SJSA1 (cell line): ENCODE data around the gene KCNJ10. TPM values are rescaled to one million over a fixed set of nuclear protein-coding genes. Genes with fewer than 3 reads are reported as not detected.

Experiments used
- DNase-seq, 2 experiments: peaks; one replicate each; pipeline ENCODE4 v3.0.0-alpha.2; 2015 to 2020; ENCODE audit warnings: low spot score in 2 of 2, low read depth in 1 of 2
- H3K27ac ChIP-seq: fragments of 250-450 bp; sonication (Bioruptor Pico); 2 replicates; pipeline ENCODE4 v1.5.1; 2020; ENCODE audit warnings: mild to moderate bottlenecking, moderate library complexity
- H3K27me3 ChIP-seq: fragments of 250-450 bp; sonication (Bioruptor Pico); replicated peaks from 2 replicates; pipeline ENCODE4 v1.5.1; 2020; ENCODE audit warnings: mild to moderate bottlenecking, moderate library complexity
- H3K36me3 ChIP-seq: fragments of 250-450 bp; sonication (Bioruptor Pico); 2 replicates; pipeline ENCODE4 v1.5.1; 2020; ENCODE audit warnings: mild to moderate bottlenecking
- H3K4me1 ChIP-seq: fragments of 250-450 bp; sonication (Bioruptor Pico); replicated peaks from 2 replicates; pipeline ENCODE4 v1.6.1; 2021; ENCODE audit warnings: mild to moderate bottlenecking
- H3K4me3 ChIP-seq: fragments of 250-450 bp; sonication (Bioruptor Pico); 2 replicates; pipeline ENCODE4 v1.5.1; 2020; ENCODE audit warnings: mild to moderate bottlenecking
- H3K9me3 ChIP-seq: fragments of 250-450 bp; sonication (Bioruptor Pico); replicated peaks from 2 replicates; pipeline ENCODE4 v1.5.1; 2020; ENCODE audit warnings: mild to moderate bottlenecking
- total RNA-seq: library from RNA; depleted of rRNA; stranded (reverse); fragments of >200 nt; shearing (Covaris generic); gene quantifications from 2 replicates; pipeline ENCODE4 v1.2.3, GENCODE V29; 2014; rRNA removed

The KCNJ10 gene
- total RNA-seq, 1 experiment from 2014 or later: not detected

DNA sequence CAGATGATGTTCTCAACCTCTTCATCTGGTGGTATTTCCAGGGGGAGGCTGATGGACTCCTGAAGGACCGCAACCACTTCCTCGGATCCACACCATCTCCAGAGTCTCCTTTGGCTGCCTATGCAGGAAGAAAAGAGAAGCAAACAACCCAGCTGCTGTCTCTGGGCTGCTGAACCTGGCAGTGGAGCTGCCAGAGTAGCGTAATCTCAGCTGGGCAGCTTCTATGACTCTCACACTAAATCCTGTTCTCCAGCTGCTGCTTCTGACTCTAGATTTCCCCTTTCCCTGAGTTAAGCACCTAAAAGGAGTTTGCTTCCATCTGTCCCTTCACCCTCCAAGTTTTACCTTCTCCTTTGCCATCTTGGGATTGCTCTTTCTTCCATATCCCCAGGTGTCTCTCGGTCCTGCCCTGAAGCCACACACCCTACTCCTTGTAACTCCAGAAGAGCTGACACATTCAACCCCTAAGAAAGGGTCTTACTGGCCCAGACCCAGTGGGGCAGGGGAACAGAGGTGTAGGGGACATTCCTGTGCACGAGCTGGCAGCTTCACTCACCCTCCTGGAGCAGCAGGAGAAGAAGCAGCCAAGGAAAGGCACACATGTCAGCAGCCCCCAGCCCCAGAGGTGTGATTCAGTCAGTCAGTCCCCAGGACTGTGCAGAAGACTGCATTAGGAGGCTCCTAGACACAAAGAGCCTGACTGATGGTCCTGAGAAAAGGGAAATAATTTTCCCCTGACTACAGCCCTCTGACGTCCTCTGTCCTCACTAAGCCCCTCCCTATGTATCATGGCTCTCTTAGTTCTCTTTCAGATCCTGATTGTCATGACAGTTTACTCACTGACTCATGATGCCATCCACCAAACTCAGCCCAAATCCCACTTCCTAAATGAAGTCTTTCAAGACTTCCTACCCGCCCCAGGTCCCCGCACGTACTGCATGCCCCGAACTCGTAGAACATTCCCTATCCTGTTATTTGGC is 116.1 kb downstream of the KCNJ10 start, which contains the start of gene SLAMF9:
TSS of gene SLAMF9 (minus strand) at position 702 of the 980 bp plus-strand sequence. CDS start at position 602, 100 bp downstream.
- no peaks in the 10 kb centered on the region for H3K4me1 ChIP-seq
- no peak within 1 kb of the TSS for H3K27ac ChIP-seq
- no peak for DNase-seq
- H3K9me3 ChIP-seq: no peaks in the 10 kb centered on the region
- H3K27me3 ChIP-seq: peaks cover 8% of the 10 kb centered on the region
- no peaks in the 10 kb centered on the region for H3K36me3 ChIP-seq
- H3K4me3 ChIP-seq: no peak within 1 kb of the TSS

DNA sequence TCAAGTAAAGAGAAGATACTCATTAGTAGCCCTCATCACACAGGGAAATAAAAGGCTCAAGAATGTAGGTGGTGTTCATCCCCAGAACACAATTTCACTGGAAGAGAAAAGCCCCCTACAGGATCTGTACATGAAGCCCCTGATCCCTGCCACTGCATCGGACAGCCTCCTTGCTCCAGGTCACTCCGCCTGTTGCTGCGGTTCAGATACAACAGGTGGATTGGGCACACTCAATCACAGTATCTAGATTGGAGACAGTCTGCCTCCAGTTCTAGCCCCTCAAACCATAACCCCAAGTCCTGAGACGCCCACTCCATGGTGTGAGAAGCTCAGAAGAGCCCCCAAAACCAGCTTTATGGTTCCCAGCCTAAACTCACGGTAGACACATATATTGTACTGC is 117.0 kb downstream of the KCNJ10 start:
- Histone ChIP-seq H3K27me3 (peaks cover 8% of the 10 kb centered on the region), H3K36me3 (no peaks in the 10 kb centered on the region), H3K9me3 (no peaks in the 10 kb centered on the region), H3K4me3 (no peak overlapping the region), H3K4me1 (no peaks in the 10 kb centered on the region), H3K27ac (no peak overlapping the region)
- DNase-seq: no peak

DNA sequence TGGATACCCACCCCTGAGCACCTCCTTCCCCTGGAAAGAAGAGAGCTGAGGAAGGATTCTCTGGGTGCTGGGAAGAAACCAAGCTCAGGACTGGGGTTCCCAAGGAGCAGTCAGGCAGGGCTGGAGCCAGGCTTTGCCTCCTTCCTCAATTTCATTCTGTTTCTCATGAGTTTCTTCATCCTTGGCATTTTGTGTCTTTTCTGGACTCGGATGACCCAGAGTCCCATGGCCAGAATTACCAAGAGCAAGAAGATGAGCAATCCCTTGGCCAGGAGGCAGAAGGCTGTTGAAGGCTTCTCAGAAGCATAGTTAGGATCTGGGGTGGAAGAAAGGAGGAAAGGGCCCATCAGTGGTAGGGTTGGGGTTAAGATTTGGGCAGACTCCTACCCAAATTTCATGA is 118.4 kb downstream of the KCNJ10 start:
- DNase-seq: no peak
- Histone ChIP-seq H3K27me3 (peaks cover 16% of the 10 kb centered on the region), H3K27ac (no peak overlapping the region), H3K4me1 (no peaks in the 10 kb centered on the region), H3K4me3 (no peak overlapping the region), H3K9me3 (no peaks in the 10 kb centered on the region), H3K36me3 (no peaks in the 10 kb centered on the region)

DNA sequence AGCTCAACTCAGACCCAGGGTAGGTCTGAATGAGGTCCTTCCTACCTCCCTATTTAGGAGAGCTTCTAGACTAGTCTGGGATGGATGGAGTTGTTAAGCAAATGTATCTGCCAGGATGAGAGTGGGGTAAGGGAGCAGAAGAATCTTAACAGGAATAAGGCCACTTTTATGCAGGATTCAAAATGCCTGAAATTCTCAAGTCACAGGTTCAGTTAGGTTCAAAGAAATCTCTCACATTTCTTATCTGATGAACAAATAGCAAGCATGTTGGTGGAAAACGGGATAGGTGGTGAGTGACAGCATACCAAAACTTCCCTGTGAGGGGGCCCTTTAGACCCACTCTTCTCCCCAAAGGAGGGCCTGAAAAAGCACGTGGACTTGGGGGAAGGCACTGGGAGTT is 118.9 kb downstream of the KCNJ10 start:
- no peak overlapping the region for H3K4me3 ChIP-seq
- no peaks in the 10 kb centered on the region; the same call in 1 of the 2 replicates for H3K4me1 ChIP-seq
- H3K27ac ChIP-seq: no peak overlapping the region
- peaks cover 21% of the 10 kb centered on the region for H3K27me3 ChIP-seq
- no peaks in the 10 kb centered on the region for H3K36me3 ChIP-seq
- no peak for DNase-seq
- H3K9me3 ChIP-seq: no peaks in the 10 kb centered on the region

- no peaks in the 10 kb centered on the region for H3K9me3 ChIP-seq
- peaks cover 21% of the 10 kb centered on the region for H3K27me3 ChIP-seq
- DNase-seq: no peak
Measured at GRCh38 chr1:159949981-159950381, 120.0 kb downstream of the KCNJ10 start.

GRCh38 chr1:159949123-159949522 is 120.8 kb downstream of the KCNJ10 start:
- H3K27me3 ChIP-seq: peaks cover 30% of the 10 kb centered on the region
- H3K4me3 ChIP-seq: no peak overlapping the region
- peaks cover 7% of the 10 kb centered on the region for H3K4me1 ChIP-seq
- no peaks in the 10 kb centered on the region for H3K9me3 ChIP-seq
- no peaks in the 10 kb centered on the region for H3K36me3 ChIP-seq
- H3K27ac ChIP-seq: no peak overlapping the region
- no peak for DNase-seq

More at GRCh38 chr1:159949981-159950381, 120.0 kb downstream of the KCNJ10 start:
- no peak overlapping the region for H3K27ac ChIP-seq
- peaks cover 7% of the 10 kb centered on the region for H3K4me1 ChIP-seq
- no peaks in the 10 kb centered on the region for H3K36me3 ChIP-seq
- H3K4me3 ChIP-seq: no peak overlapping the region

Other genes with a start within 250 kb of the KCNJ10 start
- not detected in 2 replicates for gene SLAMF8, start 243.3 kb downstream of the KCNJ10 start, total RNA-seq
- not detected in 2 replicates for gene VSIG8, start 207.5 kb downstream of the KCNJ10 start, total RNA-seq
- 0.61 TPM in 1 of 2 replicates, not detected in the other for gene CFAP45, start 170.0 kb downstream of the KCNJ10 start, total RNA-seq
- 601 and 809 TPM in 2 replicates for gene TAGLN2, start 144.7 kb downstream of the KCNJ10 start, total RNA-seq
- gene IGSF9, start 124.5 kb downstream of the KCNJ10 start, total RNA-seq: 0.16 TPM in 1 of 2 replicates, not detected in the other
- gene SLAMF9, start 115.9 kb downstream of the KCNJ10 start, total RNA-seq: not detected in 2 replicates
- gene PIGM, start 38.2 kb downstream of the KCNJ10 start, total RNA-seq: 5.9 TPM in 2 replicates
- gene KCNJ9, start 11.4 kb upstream of the KCNJ10 start, total RNA-seq: not detected in 2 replicates
- 30.6 and 41.7 TPM in 2 replicates for gene IGSF8, start 28.5 kb upstream of the KCNJ10 start, total RNA-seq
- 1.2 TPM in 1 of 2 replicates, not detected in the other for gene ATP1A2, start 45.6 kb upstream of the KCNJ10 start, total RNA-seq
- gene ATP1A4, start 81.4 kb upstream of the KCNJ10 start, total RNA-seq: not detected in 2 replicates
- gene CASQ1, start 120.4 kb upstream of the KCNJ10 start, total RNA-seq: not detected in 2 replicates
- gene PEA15, start 135.2 kb upstream of the KCNJ10 start, total RNA-seq: 170 and 321 TPM in 2 replicates
- 37.5 and 45.8 TPM in 2 replicates for gene DCAF8, start 192.4 kb upstream of the KCNJ10 start, total RNA-seq
- gene PEX19, start 215.0 kb upstream of the KCNJ10 start, total RNA-seq: 51.9 and 61.0 TPM in 2 replicates